IPS-NIHi11 (cell line): ENCODE data around the gene POLD2.
A peak's percentile ranks its signal among the peaks of the same experiment; 100 is the strongest.

Experiments
- DNase-seq: peaks from one replicate; pipeline ENCODE4 v3.0.0; 2012; ENCODE audit warnings: mixed read lengths, low spot score

The POLD2 gene

GRCh38 chr7:44101303-44101965, 21.9 kb downstream of the POLD2 start:
- DNase-seq: no peak

GRCh38 chr7:44100458-44101302, 22.7 kb downstream of the POLD2 start:
- DNase-seq: no peak

- no peak for DNase-seq
Observed at GRCh38 chr7:44099669-44100068, 23.7 kb downstream of the POLD2 start.

DNA sequence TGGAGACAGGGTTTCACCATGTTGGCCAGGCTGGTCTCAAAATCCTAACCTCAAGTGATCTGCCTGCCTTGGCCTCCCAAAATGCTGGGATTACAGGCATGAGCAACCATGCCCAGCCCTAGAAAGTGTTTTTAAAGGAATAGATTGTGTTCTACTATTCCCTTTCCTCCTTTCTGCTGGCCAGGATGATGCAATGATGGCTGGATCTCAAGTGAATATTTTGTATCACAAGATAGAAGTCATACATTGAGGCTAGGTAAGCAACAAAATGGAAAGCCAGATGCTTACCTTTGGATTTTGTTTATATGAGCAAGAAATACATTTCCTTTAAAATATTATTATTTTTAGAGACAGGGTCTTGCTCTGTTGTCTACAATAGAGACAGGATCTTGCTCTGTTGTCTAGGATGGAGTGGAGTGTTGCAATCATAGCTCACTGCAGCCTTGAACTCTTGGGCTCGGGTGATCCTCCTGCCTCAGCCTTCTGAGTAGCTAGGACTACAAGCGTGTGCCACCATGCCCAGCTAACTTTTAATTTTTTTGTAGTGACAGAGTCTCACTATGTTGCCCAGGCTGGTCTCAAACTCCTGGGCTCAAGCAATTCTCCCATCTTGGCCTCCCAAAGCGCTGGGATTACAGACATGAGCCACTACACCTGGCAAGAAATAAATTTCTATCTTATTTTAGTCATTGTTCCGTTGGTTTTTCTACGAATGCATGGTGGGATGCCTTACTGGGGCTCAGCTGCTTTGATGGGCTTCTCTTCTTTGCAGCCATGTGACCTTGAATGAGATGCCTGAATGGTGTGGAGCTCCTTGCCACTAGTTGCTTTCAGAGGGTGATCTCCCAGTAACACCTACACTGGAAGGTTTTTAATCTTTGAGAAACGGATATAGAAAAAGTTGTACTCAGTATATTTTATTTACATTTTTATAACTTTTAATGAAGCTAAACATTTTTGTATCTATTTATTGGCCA, 25.0 kb downstream of the POLD2 start:
- DNase-seq: no peak

DNA sequence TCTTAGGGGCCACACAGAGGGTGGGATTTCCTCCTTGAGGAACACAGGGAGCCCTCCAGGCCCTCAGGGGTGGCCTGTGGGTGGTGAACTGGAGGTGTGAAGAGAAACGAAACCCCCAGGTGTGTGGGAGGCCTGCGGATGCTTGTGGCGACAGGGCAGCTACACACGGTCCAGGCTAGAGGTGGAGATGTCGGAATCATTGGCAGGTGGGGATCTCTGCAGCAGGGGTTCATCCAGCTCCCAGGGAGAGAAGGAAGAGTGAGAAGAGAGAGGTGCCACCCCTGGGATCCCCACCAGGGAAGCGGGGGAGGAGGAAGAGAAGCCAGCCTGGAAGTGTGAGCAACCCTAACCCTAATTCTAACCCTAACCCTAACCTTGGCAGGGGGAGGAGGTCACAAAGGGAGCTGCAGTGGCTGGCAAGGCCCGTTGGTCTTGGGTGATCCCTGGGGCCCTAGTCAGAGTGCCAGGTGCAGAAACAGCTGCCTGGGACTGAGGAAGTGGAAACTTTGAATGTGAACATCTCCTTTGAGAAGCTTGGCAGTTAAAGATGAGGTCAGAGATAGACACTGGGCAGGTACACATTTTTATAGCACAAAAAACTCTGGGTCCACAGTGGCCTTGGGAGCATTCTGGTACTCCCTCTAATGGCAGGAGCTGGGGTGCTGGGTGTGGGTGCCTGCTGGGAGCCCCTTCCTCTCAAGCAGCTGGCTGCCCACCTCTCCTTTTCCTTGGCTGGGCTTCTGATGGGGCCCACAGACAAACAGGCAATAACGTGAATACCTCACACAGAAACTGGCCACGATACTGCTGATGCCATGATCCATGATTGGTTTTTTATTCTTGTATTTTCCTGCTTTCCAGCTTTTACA, 26.1 kb downstream of the POLD2 start:
- no peak for DNase-seq

- no peak for DNase-seq
Observed at GRCh38 chr7:44096326-44096881, 26.9 kb downstream of the POLD2 start.

- no peak for DNase-seq
Observed at GRCh38 chr7:44095781-44096180, 27.6 kb downstream of the POLD2 start.

DNA sequence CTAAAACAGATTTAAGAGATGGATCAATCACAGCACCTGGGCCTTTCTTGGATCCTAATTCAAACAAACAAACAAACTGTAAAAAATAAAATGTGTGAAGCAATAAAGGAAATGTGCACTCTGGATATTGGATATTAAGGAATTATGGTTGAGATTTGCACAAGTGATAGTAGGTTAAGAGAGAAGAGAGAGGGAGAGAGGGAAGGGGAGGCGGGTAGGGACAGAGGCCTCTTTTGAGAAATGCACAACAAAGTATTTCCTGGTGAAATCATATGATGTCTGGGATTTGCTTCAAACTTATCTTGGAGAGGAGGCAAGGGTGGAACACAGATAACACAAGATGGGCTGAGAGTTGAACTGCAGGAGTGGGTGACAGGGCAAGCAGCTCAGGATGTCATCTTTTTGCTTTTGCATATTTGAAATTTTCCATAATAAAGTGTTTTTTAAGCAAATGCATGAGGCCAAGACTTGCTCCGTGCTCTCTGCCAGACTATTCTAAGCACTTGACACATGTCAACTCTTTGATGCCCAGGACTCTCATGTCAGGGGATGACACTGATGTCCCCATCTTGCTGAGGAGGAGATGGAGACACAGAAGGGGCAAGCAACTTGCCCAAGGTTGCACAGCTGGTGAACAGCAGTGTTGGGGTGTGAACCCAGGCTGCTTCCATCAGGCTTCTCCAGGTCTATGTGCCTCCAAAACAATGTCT, 28.3 kb downstream of the POLD2 start:
- DNase-seq: no peak

DNA sequence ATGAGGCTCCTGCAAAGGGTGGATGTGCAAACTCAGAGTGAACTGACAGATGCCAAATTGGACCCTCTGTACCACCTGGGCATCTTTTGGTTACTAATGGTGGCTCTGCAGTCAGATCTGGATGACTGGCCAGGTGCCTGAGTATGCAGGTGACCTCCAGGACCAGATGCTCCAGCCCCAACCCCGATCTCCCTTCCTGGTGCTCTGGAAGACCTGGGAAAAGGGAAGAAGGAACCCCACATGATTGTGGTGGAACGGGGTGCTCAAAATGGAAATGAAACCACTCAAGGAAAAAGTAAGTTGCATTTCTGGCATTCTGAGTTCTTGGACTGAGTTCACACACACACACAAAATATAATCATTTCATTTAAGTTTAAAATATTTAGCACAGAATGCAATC, 29.0 kb downstream of the POLD2 start:
- DNase-seq: no peak

- DNase-seq: no peak
Observed at GRCh38 chr7:44093102-44093641, 30.2 kb downstream of the POLD2 start.

DNA sequence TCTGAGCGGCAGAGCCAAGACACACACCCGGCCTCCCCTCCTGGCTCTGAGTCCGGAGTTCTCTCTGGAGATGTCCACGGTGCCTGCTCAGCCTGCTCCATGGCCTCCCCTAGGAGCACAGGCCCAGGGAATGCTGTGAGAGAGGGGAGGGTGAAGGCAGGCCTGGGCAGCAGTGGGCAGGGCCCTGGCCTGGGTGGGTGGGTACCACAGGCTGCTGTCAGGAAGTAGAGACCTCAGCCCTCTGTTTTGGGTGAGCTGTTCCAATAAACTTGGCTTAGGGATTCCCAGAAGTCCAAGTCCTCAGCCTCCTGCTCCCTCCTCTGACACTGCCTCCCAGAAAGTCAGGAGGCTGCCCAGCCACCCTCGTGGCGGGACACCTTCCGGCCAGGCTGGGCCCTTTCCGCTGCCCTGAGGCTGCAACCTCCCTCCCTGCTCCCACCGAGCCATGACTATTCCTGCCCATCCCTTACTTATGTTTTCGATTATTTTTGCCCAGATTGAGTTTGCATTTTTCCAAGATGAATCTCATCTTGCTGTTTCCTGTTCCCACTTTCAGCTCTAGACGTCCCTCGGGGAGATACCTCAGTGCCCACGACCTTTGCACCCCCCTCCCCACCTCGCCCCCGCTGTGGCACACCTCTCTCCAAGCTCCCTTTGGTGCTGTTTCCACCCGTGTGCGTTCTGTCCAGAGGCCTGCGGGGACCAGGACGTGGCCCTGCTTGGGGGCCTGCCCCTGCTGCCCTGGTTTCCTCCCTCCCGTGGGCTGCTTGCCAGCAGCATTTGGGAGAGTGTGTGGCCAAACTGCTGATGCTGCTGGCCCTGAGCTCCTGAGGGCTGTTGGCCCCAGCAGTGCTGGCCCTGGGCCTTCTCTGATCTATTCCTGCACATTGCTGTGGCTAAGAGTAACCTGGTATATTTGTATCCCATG, 35.2 kb downstream of the POLD2 start:
- DNase-seq: no peak

DNA sequence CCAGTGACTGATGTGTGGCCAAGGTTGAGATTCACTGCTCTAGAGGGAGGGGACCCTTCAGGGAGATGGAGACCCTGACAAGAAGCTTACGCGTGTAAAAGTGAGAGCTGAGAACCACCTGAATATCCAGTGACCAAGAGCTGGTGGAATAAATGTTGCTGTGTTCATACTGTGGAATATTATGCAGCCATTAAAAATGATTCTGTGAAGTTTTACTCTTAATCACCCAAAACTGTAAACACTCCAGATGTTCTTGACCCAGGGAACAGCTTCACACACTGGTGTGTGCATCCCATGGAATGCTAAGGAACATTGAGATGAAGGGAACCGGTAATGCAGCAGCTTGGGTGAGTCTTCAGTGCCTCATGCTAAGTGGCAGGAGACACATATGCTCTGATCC, 36.7 kb downstream of the POLD2 start:
- DNase-seq: no peak

DNA sequence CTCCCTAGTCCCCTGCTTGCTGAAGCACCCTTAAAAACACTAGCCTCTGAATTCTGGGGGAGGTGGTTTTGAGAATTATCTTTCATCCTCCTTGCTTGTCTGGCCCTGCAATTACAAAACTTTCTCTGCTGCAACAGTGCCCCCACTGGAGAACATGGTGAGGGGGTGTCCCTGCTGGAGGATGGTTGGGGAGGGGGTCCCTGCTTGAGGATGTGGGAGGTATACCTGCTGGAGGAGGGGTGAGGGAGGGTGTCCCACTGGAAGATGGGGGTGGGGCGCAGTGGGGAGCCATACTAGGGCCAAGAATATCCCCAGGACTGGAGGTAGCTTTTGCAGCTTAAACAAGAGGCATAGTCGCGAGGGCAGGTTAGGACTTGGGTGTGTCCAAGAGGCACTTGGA, 37.8 kb downstream of the POLD2 start:
- DNase-seq: no peak

DNA sequence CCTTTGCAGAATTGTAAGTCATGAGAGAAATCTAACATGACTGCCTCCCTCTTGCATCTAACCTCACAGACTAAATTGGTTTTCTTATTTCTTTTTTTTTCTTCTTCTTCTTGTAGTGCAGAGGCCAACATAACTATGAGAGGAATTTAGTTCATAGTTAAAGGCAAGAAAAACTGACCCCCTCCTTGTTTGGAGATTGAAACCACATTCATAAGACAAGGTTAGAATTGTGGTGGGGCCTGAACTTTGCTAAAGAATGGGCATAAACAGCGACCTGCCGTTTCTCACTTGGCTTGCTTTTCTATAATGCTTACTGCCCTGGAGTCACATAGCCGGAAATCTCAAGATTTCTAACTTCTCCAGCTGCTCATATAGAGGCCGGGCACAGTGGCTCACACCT, 38.6 kb downstream of the POLD2 start:
- DNase-seq: no peak

GRCh38 chr7:44083796-44084195, 39.6 kb downstream of the POLD2 start:
- DNase-seq: no peak

- peak; percentile 99 for DNase-seq
Observed at GRCh38 chr7:44082541-44083207, 40.7 kb downstream of the POLD2 start.

DNA sequence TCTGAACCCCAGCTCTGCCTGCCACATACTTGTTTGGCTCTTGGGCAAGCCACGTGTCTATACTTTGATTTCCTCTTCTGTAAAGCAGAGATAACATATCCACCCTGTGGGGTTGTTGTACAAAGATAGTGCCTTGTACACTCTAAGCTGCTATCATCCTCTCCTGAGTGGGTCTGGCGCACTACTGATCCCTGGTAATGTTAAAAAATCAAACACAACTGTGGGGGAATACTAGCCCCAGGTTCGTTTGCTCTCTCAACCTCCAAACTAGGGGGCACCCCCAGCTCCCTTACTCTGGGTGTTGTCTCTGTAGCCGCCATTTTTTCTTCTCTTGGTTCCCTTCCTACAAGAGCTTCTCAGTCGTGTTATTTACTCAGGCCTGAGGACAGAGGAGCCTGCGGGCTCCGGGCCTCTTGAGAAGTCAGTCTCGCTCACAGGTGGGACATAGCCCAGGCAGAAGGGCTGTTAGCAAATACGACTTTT, 42.0 kb downstream of the POLD2 start:
- DNase-seq: no peak

DNA sequence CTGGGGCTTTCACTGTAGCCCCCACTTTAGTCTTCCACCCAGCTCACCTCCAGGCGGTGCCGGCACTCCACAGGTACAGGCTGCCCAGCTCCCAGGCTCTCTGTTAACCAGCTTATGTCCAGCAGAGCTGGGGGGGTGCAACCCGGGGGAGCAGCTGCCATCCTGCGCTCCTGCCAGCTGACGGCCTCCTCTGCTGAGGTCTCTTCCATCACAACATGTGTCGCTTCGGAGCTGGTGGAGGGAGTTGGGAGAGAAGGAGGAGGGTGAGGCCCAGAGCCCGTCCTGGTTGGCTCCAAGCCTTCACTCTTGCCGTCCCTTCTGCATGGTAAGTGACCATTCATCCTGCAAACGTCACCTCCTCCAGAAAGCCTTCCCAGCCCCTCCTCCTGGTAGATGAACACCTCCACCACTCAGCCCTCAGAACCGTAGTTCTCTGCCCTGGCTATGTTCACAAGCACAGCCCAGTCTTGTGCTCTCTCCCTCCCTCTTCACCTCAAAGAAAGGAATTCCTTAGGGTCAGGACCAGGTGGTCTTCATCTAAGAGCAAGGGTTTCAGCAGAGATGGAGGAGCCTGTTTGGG, 42.6 kb downstream of the POLD2 start:
- no peak for DNase-seq
